Measurements from ENCODE around the gene TNS3. TPM values are rescaled to one million over a fixed set of nuclear protein-coding genes. Genes with fewer than 3 reads are reported as not detected.

TNS3 gene
- total and polyA plus RNA-seq, 2 of the 13 experiments (the other 11 are each of a cell fraction or from before 2014, with no cell fraction given): 52.9 to 55.7 TPM

GRCh38 chr7:47573758-47574481 is 8.0 kb downstream of the TNS3 start (continued):
- TF ChIP-seq LCORL (IDR thresholded peaks at IDR 0.05) (no peak), LCORL (CRISPR knock-in tag; IDR thresholded peaks at IDR 0.05) (peak; percentile 77), ZNF503 (CRISPR knock-in tag; IDR thresholded peaks at IDR 0.05) (peak; percentile 44; the same call in 1 of the 2 replicates), ZNF572 (CRISPR knock-in tag; IDR thresholded peaks at IDR 0.05) (no peak), ZNF432 (CRISPR knock-in tag; IDR thresholded peaks at IDR 0.05; ENCODE audit: borderline replicate concordance) (no peak), YY1 (IDR thresholded peaks at IDR 0.05; ENCODE audit: insufficient read depth, insufficient replicate concordance, low read depth, low read length) (peak; percentile 64), RCOR2 (CRISPR knock-in tag; IDR thresholded peaks at IDR 0.05) (peak; percentile 54; the same call in 1 of the 2 replicates), ARID2 (CRISPR knock-in tag; IDR thresholded peaks at IDR 0.05; ENCODE audit: borderline replicate concordance) (no peak), HBP1 (CRISPR knock-in tag; IDR thresholded peaks at IDR 0.05; ENCODE audit: low read depth) (no peak), ZMYM4 (CRISPR knock-in tag; IDR thresholded peaks at IDR 0.05) (peak; percentile 54), MAX (IDR thresholded peaks at IDR 0.05) (peak; percentile 41), ARID4A (CRISPR knock-in tag; IDR thresholded peaks at IDR 0.05; ENCODE audit: borderline replicate concordance) (peak; percentile 51; the same call in 1 of the 2 replicates), ZNF251 (CRISPR knock-in tag; IDR thresholded peaks at IDR 0.05) (no peak), ZNF567 (CRISPR knock-in tag; IDR thresholded peaks at IDR 0.05; ENCODE audit: borderline replicate concordance) (no peak), ATF5 (CRISPR knock-in tag; IDR thresholded peaks at IDR 0.05; ENCODE audit: low read depth) (no peak), KLF12 (CRISPR knock-in tag; IDR thresholded peaks at IDR 0.05; ENCODE audit: borderline replicate concordance) (no peak), ZKSCAN5 (CRISPR knock-in tag; IDR thresholded peaks at IDR 0.05) (no peak), ZNF589 (CRISPR knock-in tag; conservative IDR thresholded peaks at IDR 0.05) (no peak), HDAC6 (IDR thresholded peaks at IDR 0.05; ENCODE audit: low read depth, low read length) (no peak), MXD4 (CRISPR knock-in tag; IDR thresholded peaks at IDR 0.05) (peak; percentile 57; the same call in 1 of the 2 replicates)

Measured in HepG2 (cell line).